SH-SY5Y (cell line): Measurements from ENCODE around the gene PHOX2B.

Experiments
- GATA2 ChIP-seq: IDR thresholded peaks from 2 replicates; pipeline ENCODE4 v1.6.1; 2011; ENCODE audit warnings: mild to moderate bottlenecking, low read depth, low read length
- GATA3 ChIP-seq: IDR thresholded peaks from 2 replicates; pipeline ENCODE4 v1.6.1; 2011; ENCODE audit warnings: low read depth, mild to moderate bottlenecking, low read length, moderate library complexity

DNA sequence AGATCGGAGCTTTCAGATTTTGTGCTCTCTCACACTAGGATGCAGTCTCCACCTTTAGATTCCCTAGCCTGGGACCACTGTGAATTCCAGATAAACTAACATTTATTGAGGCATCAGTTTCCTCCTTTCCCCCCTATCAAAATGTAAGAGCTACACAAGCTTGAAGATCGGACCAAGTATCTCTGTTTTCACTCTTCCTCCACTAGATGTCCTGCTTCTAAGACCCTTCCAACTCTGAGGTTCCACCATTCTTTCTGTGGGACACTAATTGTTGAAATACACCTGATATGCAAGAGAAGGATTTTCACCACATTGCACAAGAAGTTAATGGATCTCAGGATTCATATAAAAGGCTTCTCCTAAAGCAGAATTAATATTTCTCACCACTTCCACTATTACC lies 43.0 kb upstream of the PHOX2B start:
- TF ChIP-seq GATA2 (no peak), GATA3 (no peak)
